Testis (tissue), 3 donors: ENCODE data around the gene DHX34. TPM values are rescaled to one million over a fixed set of nuclear protein-coding genes. Genes with fewer than 3 reads are reported as not detected.

Source experiments
- DNase-seq: peaks from one replicate; pipeline ENCODE4 v3.0.0-alpha.2; 2019
- H3K27ac ChIP-seq, 2 donors: fragments of 200-600 bp; sonication (generic); one replicate each; pipeline ENCODE4 v1.5.1; 2019
- H3K27me3 ChIP-seq: fragments of 200-600 bp; sonication (generic); one replicate; pipeline ENCODE4 v1.5.1; 2019
- H3K36me3 ChIP-seq: fragments of 200-600 bp; sonication (generic); one replicate; pipeline ENCODE4 v1.5.1; 2017; ENCODE audit warnings: low read depth; ENCODE audit errors: missing control alignments
- H3K4me1 ChIP-seq: fragments of 200-600 bp; sonication (generic); one replicate; pipeline ENCODE4 v1.5.1; 2019
- H3K4me3 ChIP-seq, 2 donors: fragments of 200-600 bp; sonication (generic); one replicate each; pipeline ENCODE4 v1.5.1; 2017 to 2019
- H3K9me3 ChIP-seq: fragments of 200-600 bp; sonication (generic); one replicate; pipeline ENCODE4 v1.5.1; 2017
- CTCF ChIP-seq, 3 experiments: fragments of 450-650 bp in 2 of 3; fragments of 200-600 bp in 1 of 3; sonication (generic) in 1 of 3; IDR thresholded peaks; one replicate each; pipeline ENCODE4 v1.5.1; 2016 to 2019; ENCODE audit warnings: antibody characterized with exemption in 3 of 3, mild to moderate bottlenecking in 2 of 3, moderate library complexity in 1 of 3
- POLR2A ChIP-seq: fragments of 450-650 bp; IDR thresholded peaks from one replicate; pipeline ENCODE4 v1.6.1; 2017; ENCODE audit warnings: antibody characterized with exemption, mild to moderate bottlenecking, moderate library complexity
- WGBS, 2 donors: methylation state at CpG; one replicate each; pipeline ENCODE4 v1.1.5; 2018; 5-methylcytosine and 5-hydroxymethylcytosine counted together
- intact Hi-C: fragments of 100-400 bp; cut with DNase I; formaldehyde crosslinking; loops from one replicate; pipeline ENCODE4 v1.15.1; 2023; ENCODE audit warnings: low total_unique reads
- polyA plus RNA-seq: library from polyadenylated mRNA; stranded (reverse); fragments of 350-450 nt; fragmentation: Illumina TruSeq; extraction: RNeasy Lipid Tissue Mini Kit (QIAGEN cat#74804); gene quantifications from one replicate; pipeline ENCODE4 v1.2.3, GENCODE V29; 2014; ENCODE audit warnings: low read depth, low replicate concordance; ENCODE audit not compliant: insufficient read depth
- total RNA-seq, 2 donors: library from RNA; depleted of rRNA; stranded (reverse); fragments of >200 nt; gene quantifications; one replicate each; pipeline ENCODE4 v1.2.3, GENCODE V29; 2016

DHX34 gene
- total and polyA plus RNA-seq, 3 donors from 2014 or later = 55.1 to 102 (median 67.5) TPM

- no peaks in the 10 kb centered on the region for H3K9me3 ChIP-seq
- no peak overlapping the region for H3K4me3 ChIP-seq
- DNase-seq = no peak
- intact Hi-C loops = no loop called here
- H3K27ac ChIP-seq = no peak overlapping the region
- TF ChIP-seq POLR2A = no peak
- TF ChIP-seq CTCF (IDR thresholded peaks at IDR 0.05) = no peak
- H3K36me3 ChIP-seq = no peaks in the 10 kb centered on the region
- no peaks in the 10 kb centered on the region for H3K4me1 ChIP-seq
- no peaks in the 10 kb centered on the region for H3K27me3 ChIP-seq
- 85 to 93% methylated on average over 14 to 16 of the region's 16 CpGs for WGBS, 2 donors
These were observed 53.4 kb downstream of the DHX34 start for GRCh38 chr19:47402504-47402903.

- Histone ChIP-seq H3K27ac (no peak overlapping the region), H3K4me1 (no peaks in the 10 kb centered on the region), H3K36me3 (no peaks in the 10 kb centered on the region), H3K27me3 (no peaks in the 10 kb centered on the region), H3K4me3 (no peak overlapping the region), H3K9me3 (no peaks in the 10 kb centered on the region)
- WGBS, 2 donors = 82 to 90% methylated on average over 9 of the region's 9 CpGs
- TF ChIP-seq POLR2A = no peak
- no peak for DNase-seq
- intact Hi-C loops = no loop called here
These were observed 55.5 kb downstream of the DHX34 start for GRCh38 chr19:47404334-47405196.

- no peak for DNase-seq
- intact Hi-C loops = no loop called here
- no peaks in the 10 kb centered on the region for H3K9me3 ChIP-seq
- H3K36me3 ChIP-seq = no peaks in the 10 kb centered on the region
- H3K27me3 ChIP-seq = no peaks in the 10 kb centered on the region
- no peak overlapping the region for H3K4me3 ChIP-seq
- WGBS, 2 donors = 88 to 92% methylated on average over 4 of the region's 4 CpGs
- no peaks in the 10 kb centered on the region for H3K4me1 ChIP-seq
- TF ChIP-seq POLR2A = no peak
- no peak overlapping the region for H3K27ac ChIP-seq
These were observed 56.1 kb downstream of the DHX34 start for GRCh38 chr19:47405197-47405550.

- intact Hi-C loops = no loop called here
- Histone ChIP-seq H3K27ac (no peak overlapping the region), H3K9me3 (no peaks in the 10 kb centered on the region), H3K27me3 (no peaks in the 10 kb centered on the region), H3K36me3 (no peaks in the 10 kb centered on the region), H3K4me3 (no peak overlapping the region), H3K4me1 (no peaks in the 10 kb centered on the region)
- no peak for DNase-seq
- WGBS, 2 donors = 86 to 92% methylated on average over 5 of the region's 5 CpGs
- TF ChIP-seq CTCF (IDR thresholded peaks at IDR 0.05) = no peak
- TF ChIP-seq POLR2A = no peak
These were observed 56.8 kb downstream of the DHX34 start for GRCh38 chr19:47405854-47406417.

GRCh38 chr19:47406711-47407416, 57.7 kb downstream of the DHX34 start:
- no peak overlapping the region for H3K27ac ChIP-seq
- 33 to 45% methylated on average over 38 to 45 of the region's 47 CpGs for WGBS, 2 donors
- no peak for DNase-seq
- no peaks in the 10 kb centered on the region for H3K36me3 ChIP-seq
- H3K4me1 ChIP-seq = no peaks in the 10 kb centered on the region
- no peaks in the 10 kb centered on the region for H3K9me3 ChIP-seq
- intact Hi-C loops = no loop called here
- TF ChIP-seq CTCF (IDR thresholded peaks at IDR 0.05) (no peak), POLR2A (no peak)
- H3K27me3 ChIP-seq = no peaks in the 10 kb centered on the region
- H3K4me3 ChIP-seq = peak overlapping the region in 1 of 2 donors; percentile 6
